HepG2 (cell line): ENCODE results near the gene CASKIN2. TPM values are rescaled to one million over a fixed set of nuclear protein-coding genes. Genes with fewer than 3 reads are reported as not detected.

ENCODE experiments used
- ARID4A ChIP-seq: sonication (generic); formaldehyde crosslinking; IDR thresholded peaks from 2 replicates; pipeline ENCODE4 v1.5.0; 2020; ENCODE audit warnings: mild to moderate bottlenecking, missing genetic modification reagents, borderline replicate concordance
- CENPT ChIP-seq: sonication (generic); formaldehyde crosslinking; IDR thresholded peaks from 2 replicates; pipeline ENCODE4 v1.8.0; 2022; ENCODE audit warnings: low read depth, mild to moderate bottlenecking, moderate library complexity, missing genetic modification reagents
- ELF3 ChIP-seq: IDR thresholded peaks from 2 replicates; pipeline ENCODE4 v1.6.1; 2016; ENCODE audit warnings: missing genetic modification reagents, missing compliant biosample characterization
- FOXA3 ChIP-seq: IDR thresholded peaks from 2 replicates; pipeline ENCODE4 v1.6.1; 2016; ENCODE audit warnings: missing genetic modification reagents, missing compliant biosample characterization
- GATAD2A ChIP-seq: IDR thresholded peaks from 2 replicates; pipeline ENCODE4 v1.6.1; 2016
- HDAC6 ChIP-seq: fragments of 200-600 bp; sonication (generic); IDR thresholded peaks from 2 replicates; pipeline ENCODE4 v1.7.0; 2017; ENCODE audit warnings: mild to moderate bottlenecking, antibody characterized with exemption, low read length, low read depth
- HHEX ChIP-seq: IDR thresholded peaks from 2 replicates; pipeline ENCODE4 v1.6.1; 2016; ENCODE audit warnings: control low read depth
- HMG20A ChIP-seq: IDR thresholded peaks from 2 replicates; pipeline ENCODE4 v1.6.1; 2016; ENCODE audit warnings: borderline replicate concordance
- JUNB ChIP-seq: sonication (generic); formaldehyde crosslinking; IDR thresholded peaks from 2 replicates; pipeline ENCODE4 v1.8.0; 2022; ENCODE audit warnings: missing genetic modification reagents, mild to moderate bottlenecking, borderline replicate concordance
- MTA1 ChIP-seq: sonication (generic); formaldehyde crosslinking; IDR thresholded peaks from 2 replicates; pipeline ENCODE4 v1.4.0; 2020; ENCODE audit warnings: missing genetic modification reagents, mild to moderate bottlenecking, borderline replicate concordance
- ZBTB4 ChIP-seq: sonication (generic); formaldehyde crosslinking; IDR thresholded peaks from 2 replicates; pipeline ENCODE4 v1.4.0; 2020; ENCODE audit warnings: missing genetic modification reagents, mild to moderate bottlenecking, borderline replicate concordance
- ZNF263 ChIP-seq: sonication (generic); formaldehyde crosslinking; IDR thresholded peaks from 2 replicates; pipeline ENCODE4 v1.4.0; 2020; ENCODE audit warnings: missing genetic modification reagents
- ZNF576 ChIP-seq: sonication (generic); formaldehyde crosslinking; IDR thresholded peaks from 2 replicates; pipeline ENCODE4 v1.4.0; 2020; ENCODE audit warnings: mild to moderate bottlenecking, missing genetic modification reagents
- ZNF678 ChIP-seq: sonication (generic); formaldehyde crosslinking; IDR thresholded peaks from 2 replicates; pipeline ENCODE4 v1.4.0; 2020; ENCODE audit warnings: mild to moderate bottlenecking, missing genetic modification reagents
- ZNF792 ChIP-seq: IDR thresholded peaks from 2 replicates; pipeline ENCODE4 v1.6.1; 2016
- ZSCAN25 ChIP-seq: sonication (generic); formaldehyde crosslinking; IDR thresholded peaks from 2 replicates; pipeline ENCODE4 v1.8.0; 2022; ENCODE audit warnings: mild to moderate bottlenecking, missing genetic modification reagents
- polyA plus RNA-seq, 8 experiments: library from polyadenylated mRNA; depleted of rRNA in 3 of 8; stranded (reverse) in 7 of 8; unstranded in 1 of 8; fragments of >200 nt; fragmentation: Illumina TruSeq in 4 of 8; extraction: Trizol in 4 of 8; gene quantifications; 2 replicates each; pipeline versions ENCODE4 v1.2.1 to v1.2.3, GENCODE V29; 2011 to 2016; ENCODE audit warnings: low read depth in 4 of 8, missing spikeins in 1 of 8, mixed read lengths in 1 of 8; ENCODE audit not compliant: insufficient read depth in 1 of 8
- total RNA-seq, 5 experiments: library from RNA; depleted of rRNA; stranded (reverse); fragments of >200 nt; fragmentation: Illumina TruSeq; extraction: Trizol; gene quantifications; 2 replicates each; pipeline ENCODE4 v1.2.3, GENCODE V29; 2016; ENCODE audit warnings: low read depth in 1 of 5
- TF ChIP-seq, protein P1 (sequence below): sonication (generic); formaldehyde crosslinking; IDR thresholded peaks from 2 replicates; pipeline ENCODE4 v1.5.0; 2020; ENCODE audit warnings: missing genetic modification reagents
- TF ChIP-seq, protein P2 (sequence below): sonication (generic); formaldehyde crosslinking; IDR thresholded peaks from 2 replicates; pipeline ENCODE4 v1.8.0; 2022; ENCODE audit warnings: missing genetic modification reagents, mild to moderate bottlenecking, moderate library complexity, borderline replicate concordance
- TF ChIP-seq, protein P3 (sequence below): IDR thresholded peaks from 2 replicates; pipeline ENCODE4 v1.6.1; 2012; ENCODE audit warnings: inconsistent platforms

Gene CASKIN2
- total and polyA plus RNA-seq, 2 of the 13 experiments (the other 11 are each of a cell fraction or from before 2014, with no cell fraction given), result 5.2 to 7.8 TPM

DNA sequence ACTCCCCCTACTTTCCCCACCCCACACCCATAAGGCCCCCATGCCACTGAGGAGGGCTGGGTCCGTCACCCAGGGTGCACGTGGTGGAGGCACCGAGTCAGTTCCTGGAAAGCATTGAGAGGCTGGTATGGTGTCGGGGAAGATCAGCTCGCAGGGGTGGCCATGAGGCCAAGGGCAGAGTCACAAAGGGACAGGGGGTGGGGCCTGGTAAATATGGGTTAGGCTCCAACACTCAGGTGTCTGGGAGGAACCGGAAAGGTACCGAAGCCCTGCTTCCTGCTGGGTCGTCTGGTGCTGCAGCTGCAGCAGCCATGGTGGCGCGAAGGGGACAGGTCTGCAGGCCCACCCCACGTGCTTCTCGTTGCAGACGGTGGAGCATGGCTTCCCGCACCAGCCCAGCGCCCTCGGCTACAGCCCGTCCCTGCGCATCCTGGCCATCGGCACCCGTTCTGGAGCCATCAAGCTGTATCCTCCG is 40.4 kb upstream of the CASKIN2 start (continued):
- TF ChIP-seq ARID4A (CRISPR knock-in tag) (peak; percentile 37; the same call in 1 of the 2 replicates), ELF3 (CRISPR knock-in tag) (peak; percentile 33; the same call in 1 of the 2 replicates), HHEX (CRISPR knock-in tag) (no peak), ZNF263 (CRISPR knock-in tag) (no peak), HMG20A (CRISPR knock-in tag) (no peak), CENPT (CRISPR knock-in tag) (no peak), ZNF576 (CRISPR knock-in tag) (no peak), ZSCAN25 (CRISPR knock-in tag) (peak; percentile 60), ZBTB4 (peak; percentile 51; the same call in 1 of the 2 replicates), ZNF678 (CRISPR knock-in tag) (no peak), FOXA3 (CRISPR knock-in tag) (peak; percentile 67), MTA1 (peak; percentile 41; the same call in 1 of the 2 replicates), JUNB (no peak), GATAD2A (CRISPR knock-in tag) (peak; percentile 48; the same call in 1 of the 2 replicates), HDAC6 (no peak), ZNF792 (no peak)
- TF ChIP-seq, protein P1, sequence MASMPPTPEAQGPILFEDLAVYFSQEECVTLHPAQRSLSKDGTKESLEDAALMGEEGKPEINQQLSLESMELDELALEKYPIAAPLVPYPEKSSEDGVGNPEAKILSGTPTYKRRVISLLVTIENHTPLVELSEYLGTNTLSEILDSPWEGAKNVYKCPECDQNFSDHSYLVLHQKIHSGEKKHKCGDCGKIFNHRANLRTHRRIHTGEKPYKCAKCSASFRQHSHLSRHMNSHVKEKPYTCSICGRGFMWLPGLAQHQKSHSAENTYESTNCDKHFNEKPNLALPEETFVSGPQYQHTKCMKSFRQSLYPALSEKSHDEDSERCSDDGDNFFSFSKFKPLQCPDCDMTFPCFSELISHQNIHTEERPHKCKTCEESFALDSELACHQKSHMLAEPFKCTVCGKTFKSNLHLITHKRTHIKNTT, result no peak
- TF ChIP-seq, protein P2, sequence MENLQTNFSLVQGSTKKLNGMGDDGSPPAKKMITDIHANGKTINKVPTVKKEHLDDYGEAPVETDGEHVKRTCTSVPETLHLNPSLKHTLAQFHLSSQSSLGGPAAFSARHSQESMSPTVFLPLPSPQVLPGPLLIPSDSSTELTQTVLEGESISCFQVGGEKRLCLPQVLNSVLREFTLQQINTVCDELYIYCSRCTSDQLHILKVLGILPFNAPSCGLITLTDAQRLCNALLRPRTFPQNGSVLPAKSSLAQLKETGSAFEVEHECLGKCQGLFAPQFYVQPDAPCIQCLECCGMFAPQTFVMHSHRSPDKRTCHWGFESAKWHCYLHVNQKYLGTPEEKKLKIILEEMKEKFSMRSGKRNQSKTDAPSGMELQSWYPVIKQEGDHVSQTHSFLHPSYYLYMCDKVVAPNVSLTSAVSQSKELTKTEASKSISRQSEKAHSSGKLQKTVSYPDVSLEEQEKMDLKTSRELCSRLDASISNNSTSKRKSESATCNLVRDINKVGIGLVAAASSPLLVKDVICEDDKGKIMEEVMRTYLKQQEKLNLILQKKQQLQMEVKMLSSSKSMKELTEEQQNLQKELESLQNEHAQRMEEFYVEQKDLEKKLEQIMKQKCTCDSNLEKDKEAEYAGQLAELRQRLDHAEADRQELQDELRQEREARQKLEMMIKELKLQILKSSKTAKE (CRISPR knock-in tag), result peak; percentile 95
- TF ChIP-seq, protein P3, sequence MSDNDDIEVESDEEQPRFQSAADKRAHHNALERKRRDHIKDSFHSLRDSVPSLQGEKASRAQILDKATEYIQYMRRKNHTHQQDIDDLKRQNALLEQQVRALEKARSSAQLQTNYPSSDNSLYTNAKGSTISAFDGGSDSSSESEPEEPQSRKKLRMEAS, result peak; percentile 44; the same call in 1 of the 2 replicates
